Right cardiac atrium (tissue), 5 donors: ENCODE measurements around the gene CD8B. TPM values are rescaled to one million over a fixed set of nuclear protein-coding genes. Genes with fewer than 3 reads are reported as not detected.
"Not testable (repeated sequence)": the region's sequence is repeated elsewhere in the genome, so short reads cannot be mapped to it uniquely, and the experiment has no call there.

Source experiments
- ATAC-seq, 2 donors: fragments of 200-7000 bp; cut with Tn5 transposase; one replicate each; pipeline versions ENCODE4 v1.8.0 to v1.9.1; 2020; ENCODE audit warnings: moderate library complexity in 2 of 2, mild to moderate bottlenecking in 1 of 2
- DNase-seq, 3 donors: peaks; one replicate each; pipeline ENCODE4 v3.0.0-alpha.2; 2020
- H3K27ac ChIP-seq: one replicate; pipeline ENCODE4 v1.5.1; 2013; ENCODE audit warnings: mild to moderate bottlenecking, low read length, control low read depth, moderate library complexity
- H3K27me3 ChIP-seq: one replicate; pipeline ENCODE4 v1.6.1; 2013; ENCODE audit not compliant: control insufficient read depth, insufficient read depth
- H3K4me1 ChIP-seq: one replicate; pipeline ENCODE4 v1.6.1; 2013; ENCODE audit warnings: low read length; ENCODE audit not compliant: control insufficient read depth, insufficient read depth
- H3K4me3 ChIP-seq: one replicate; pipeline ENCODE4 v1.5.1; 2013; ENCODE audit warnings: low read length, control low read depth
- H3K9me3 ChIP-seq: one replicate; pipeline ENCODE4 v1.6.1; 2013; ENCODE audit warnings: low read length; ENCODE audit not compliant: control insufficient read depth
- WGBS: extraction: QIAGEN DNeasy Blood & Tissue Kit; methylation state at CpG from one replicate; pipeline ENCODE4 v1.1.7; 2013; 5-methylcytosine and 5-hydroxymethylcytosine counted together
- intact Hi-C, 4 donors: fragments of 100-400 bp; cut with DNase I; formaldehyde crosslinking; loops; one replicate each; pipeline versions ENCODE4 v1.11.0 to v1.14.0; 2022 to 2023
- polyA plus RNA-seq: library from polyadenylated mRNA; stranded (reverse); fragments of 200-250 nt; gene quantifications from one replicate; pipeline ENCODE4 v1.2.3, GENCODE V29; 2013
- total RNA-seq, 4 donors: library from RNA; stranded (reverse); fragmentation: NEBNext Ultra II Directional; extraction: Animal tissue kit (Norgen Biotek cat#: 25700); gene quantifications; one replicate each; pipeline ENCODE4 v1.2.1, GENCODE V29; 2021
- donor health status: healthy with polysubstance abuse.
- donor health status: DM: no; HTN: yes; CAD: no.
- donor health status: DM: no; HTN: no; CAD: no.
- donor health status: DM: no; HTN: yes; CAD: no; lungs with severe emphysema.
- donor health status: DM: yes; HTN: yes; CAD: no.

The CD8B gene
- total and polyA plus RNA-seq, 5 donors: 0.20 to 0.80 (median 0.56) TPM; not detected in 1

DNA sequence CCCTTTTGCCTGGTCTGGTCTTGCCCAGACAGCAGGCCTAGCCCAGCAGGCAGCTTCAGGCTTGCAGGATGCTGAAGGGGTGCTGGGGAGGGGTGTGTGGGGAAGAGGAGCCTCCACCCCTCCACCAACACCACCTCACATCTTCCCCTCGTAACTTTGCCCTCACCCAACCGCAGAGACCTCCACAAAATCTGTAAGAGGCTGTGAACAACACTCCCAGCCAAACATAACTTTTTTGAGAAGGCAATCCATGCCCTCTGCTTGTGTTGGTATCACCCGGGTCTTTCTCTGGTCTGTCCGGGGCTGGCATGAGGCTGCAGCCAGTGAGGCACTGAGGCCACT lies 26.2 kb downstream of the CD8B start:
- H3K27ac ChIP-seq, H3K4me1 ChIP-seq, intact Hi-C loops, ATAC-seq, H3K27me3 ChIP-seq, DNase-seq, H3K9me3 ChIP-seq, H3K4me3 ChIP-seq: not testable (repeated sequence)
- WGBS: 73% methylated on average over 4 of the region's 4 CpGs

DNA sequence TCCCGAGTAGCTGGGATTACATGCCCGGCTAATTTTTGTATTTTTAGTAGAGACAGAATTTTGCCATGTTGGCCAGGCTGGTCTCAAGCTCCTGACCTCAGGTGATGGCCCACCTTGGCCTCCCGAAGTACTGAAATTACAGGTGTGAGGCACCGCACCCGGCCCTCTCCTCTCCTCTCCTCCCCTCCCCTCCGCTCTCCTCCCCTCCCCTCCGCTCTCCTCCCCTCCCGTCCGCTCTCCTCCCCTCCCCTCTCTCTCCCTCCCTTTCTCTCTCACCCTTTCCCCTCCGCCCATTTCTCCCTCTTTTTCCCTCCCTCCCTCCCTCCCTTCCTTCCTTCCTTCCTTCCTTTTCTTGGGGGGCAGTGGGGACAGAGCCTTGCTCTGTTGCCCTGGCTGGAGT lies 28.4 kb downstream of the CD8B start:
- Histone ChIP-seq H3K27me3 (no peaks in the 10 kb centered on the region), H3K9me3 (no peaks in the 10 kb centered on the region), H3K4me3 (no peak overlapping the region), H3K4me1 (peaks cover 2% of the 10 kb centered on the region), H3K27ac (no peak overlapping the region)
- no peak for DNase-seq
- intact Hi-C loops: no loop called here
- no peak for ATAC-seq
- 83% methylated on average over 8 of the region's 10 CpGs for WGBS

- ATAC-seq: no peak
- peaks cover 2% of the 10 kb centered on the region for H3K4me1 ChIP-seq
- intact Hi-C loops: no loop called here
- no peaks in the 10 kb centered on the region for H3K27me3 ChIP-seq
- WGBS: 63% methylated on average over 7 of the region's 7 CpGs
- no peak overlapping the region for H3K4me3 ChIP-seq
- no peak for DNase-seq
- H3K27ac ChIP-seq: no peak overlapping the region
- H3K9me3 ChIP-seq: no peaks in the 10 kb centered on the region
Observed at GRCh38 chr2:86832334-86833096, 29.2 kb downstream of the CD8B start.

- intact Hi-C loops: no loop called here
- peaks cover under 1% of the 10 kb centered on the region for H3K4me1 ChIP-seq
- H3K27ac ChIP-seq: no peak overlapping the region
- H3K4me3 ChIP-seq: no peak overlapping the region
- ATAC-seq (no peak), DNase-seq (no peak)
- no peaks in the 10 kb centered on the region for H3K9me3 ChIP-seq
- WGBS: 34% methylated on average over 2 of the region's 2 CpGs
- no peaks in the 10 kb centered on the region for H3K27me3 ChIP-seq
Observed at GRCh38 chr2:86831537-86831936, 30.1 kb downstream of the CD8B start.

GRCh38 chr2:86826951-86827350 lies 34.7 kb downstream of the CD8B start:
- H3K9me3 ChIP-seq: no peaks in the 10 kb centered on the region
- 86% methylated on average over 4 of the region's 4 CpGs for WGBS
- no peak overlapping the region for H3K4me3 ChIP-seq
- H3K27me3 ChIP-seq: no peaks in the 10 kb centered on the region
- intact Hi-C loops: no loop called here
- no peak for ATAC-seq
- no peaks in the 10 kb centered on the region for H3K4me1 ChIP-seq
- H3K27ac ChIP-seq: no peak overlapping the region
- no peak for DNase-seq

DNA sequence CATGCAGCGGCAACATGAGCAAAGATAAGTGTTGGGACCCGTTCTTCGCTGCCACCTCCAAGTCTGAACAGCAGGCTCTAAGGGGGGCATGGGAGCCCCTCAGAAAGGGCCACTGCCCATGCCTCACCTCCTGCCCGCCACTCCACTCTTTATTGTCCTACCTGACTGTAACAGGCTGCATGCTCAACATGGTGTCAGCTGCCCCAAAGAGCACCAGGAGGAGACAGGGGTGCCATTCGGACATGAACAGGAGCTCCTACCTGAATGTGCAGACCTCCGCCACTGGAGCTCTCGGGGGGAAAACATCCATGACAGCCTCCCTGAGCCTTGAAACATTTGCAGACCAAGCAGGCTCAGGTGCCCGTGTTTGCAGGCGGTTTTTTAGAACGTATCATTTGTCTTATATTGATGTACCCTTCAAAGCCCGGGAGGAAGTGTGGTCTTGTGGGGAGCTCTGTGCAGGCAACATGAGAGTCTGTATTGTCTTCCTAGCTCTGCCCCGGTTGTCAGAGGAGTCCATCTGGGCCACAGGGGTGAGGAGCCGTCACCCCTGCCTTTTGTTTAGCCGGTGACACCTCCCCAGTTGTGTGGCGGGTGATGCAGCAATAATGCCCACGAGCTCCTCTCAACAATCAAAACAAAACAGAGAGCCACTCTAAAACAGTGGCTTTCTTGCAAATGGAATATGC lies 35.8 kb downstream of the CD8B start:
- Histone ChIP-seq H3K4me3 (no peak overlapping the region), H3K4me1 (no peaks in the 10 kb centered on the region), H3K27ac (no peak overlapping the region), H3K27me3 (no peaks in the 10 kb centered on the region), H3K9me3 (no peaks in the 10 kb centered on the region)
- intact Hi-C loops: no loop called here
- 82% methylated on average over 16 of the region's 16 CpGs for WGBS
- DNase-seq (no peak), ATAC-seq (no peak)

DNA sequence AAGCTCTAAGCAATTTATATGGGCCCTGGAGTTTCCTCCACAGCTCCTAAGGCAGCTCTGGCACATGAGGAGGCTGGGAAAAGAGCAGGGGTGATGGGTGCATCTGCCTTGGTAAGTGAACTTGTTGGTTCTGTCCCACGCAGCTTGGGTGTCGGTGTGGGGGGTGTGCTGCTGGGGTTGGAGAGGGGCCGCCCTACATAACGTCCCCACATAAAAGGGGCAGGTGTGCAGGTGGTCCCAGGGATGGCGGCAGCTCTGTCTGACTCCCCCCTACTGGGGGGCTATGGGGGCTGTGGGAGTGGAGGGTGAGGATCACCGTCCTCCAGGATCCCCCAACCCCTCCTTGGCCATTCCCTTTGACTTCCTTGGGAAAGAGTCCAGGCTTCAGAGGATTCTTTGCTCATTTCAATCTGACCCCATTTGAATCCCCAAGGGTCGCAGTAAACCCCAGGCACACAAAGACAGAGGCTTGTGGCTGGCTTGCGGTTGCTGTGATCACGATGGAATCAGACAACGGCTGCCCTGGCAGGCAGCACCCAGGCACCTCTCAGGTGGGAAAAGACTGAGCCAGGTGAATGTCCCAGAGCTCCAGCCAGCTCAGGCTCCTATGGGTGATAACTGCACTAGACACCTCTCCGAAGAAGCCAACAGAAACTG lies 36.5 kb downstream of the CD8B start:
- Histone ChIP-seq H3K27me3 (no peaks in the 10 kb centered on the region), H3K27ac (no peak overlapping the region), H3K4me3 (no peak overlapping the region), H3K9me3 (no peaks in the 10 kb centered on the region), H3K4me1 (no peaks in the 10 kb centered on the region)
- 86% methylated on average over 11 of the region's 11 CpGs for WGBS
- intact Hi-C loops: no loop called here
- ATAC-seq: no peak
- DNase-seq: no peak

- ATAC-seq (no peak), DNase-seq (no peak)
- no peak overlapping the region for H3K4me3 ChIP-seq
- H3K27me3 ChIP-seq: no peaks in the 10 kb centered on the region
- H3K27ac ChIP-seq: no peak overlapping the region
- intact Hi-C loops: no loop called here
- WGBS: 74% methylated on average over 3 of the region's 3 CpGs
- no peaks in the 10 kb centered on the region for H3K9me3 ChIP-seq
- H3K4me1 ChIP-seq: no peaks in the 10 kb centered on the region
Observed at GRCh38 chr2:86822668-86823345, 38.9 kb downstream of the CD8B start.

DNA sequence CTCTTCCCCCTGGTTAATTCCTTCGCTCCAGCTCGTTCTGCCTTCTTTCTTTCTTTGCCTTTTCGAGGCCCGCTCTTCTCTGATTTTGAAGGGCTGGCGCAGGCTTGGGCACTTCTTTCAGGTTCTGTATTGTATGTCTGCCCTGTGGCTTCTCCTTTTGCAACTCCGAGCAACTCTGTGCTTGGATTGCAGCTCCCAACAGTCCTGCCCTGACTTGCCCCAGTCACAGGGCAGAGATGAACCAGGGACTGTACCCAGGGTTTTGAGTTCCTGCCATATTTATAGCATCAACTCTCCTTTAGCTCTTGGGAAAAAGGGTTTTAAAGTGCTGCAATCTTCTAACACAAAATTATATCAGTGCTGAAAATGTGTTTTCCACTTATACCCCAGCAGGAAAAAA lies 39.8 kb downstream of the CD8B start:
- Histone ChIP-seq H3K4me3 (no peak overlapping the region), H3K27me3 (no peaks in the 10 kb centered on the region), H3K27ac (no peak overlapping the region), H3K4me1 (no peaks in the 10 kb centered on the region), H3K9me3 (no peaks in the 10 kb centered on the region)
- ATAC-seq (no peak), DNase-seq (no peak)
- 88% methylated on average over 6 of the region's 6 CpGs for WGBS
- intact Hi-C loops: no loop called here

GRCh38 chr2:86821306-86821705 lies 40.4 kb downstream of the CD8B start:
- Histone ChIP-seq H3K9me3 (no peaks in the 10 kb centered on the region), H3K4me1 (no peaks in the 10 kb centered on the region), H3K27ac (no peak overlapping the region), H3K4me3 (no peak overlapping the region), H3K27me3 (no peaks in the 10 kb centered on the region)
- 88% methylated on average over 13 of the region's 13 CpGs for WGBS
- ATAC-seq (no peak), DNase-seq (no peak)
- intact Hi-C loops: no loop called here

GRCh38 chr2:86818957-86819356 lies 42.7 kb downstream of the CD8B start:
- no peak for ATAC-seq
- Histone ChIP-seq H3K27me3 (no peaks in the 10 kb centered on the region), H3K4me3 (no peak overlapping the region), H3K9me3 (no peaks in the 10 kb centered on the region), H3K4me1 (no peaks in the 10 kb centered on the region), H3K27ac (no peak overlapping the region)
- DNase-seq: no peak
- intact Hi-C loops: no loop called here
- WGBS: 90% methylated on average over 2 of the region's 2 CpGs
